GM19193 (cell line): Measurements from ENCODE around the gene TNIP2.

Experiments used
- POLR2A ChIP-seq: IDR thresholded peaks from 4 replicates; pipeline ENCODE4 v1.6.1; 2011; ENCODE audit not compliant: insufficient read depth, insufficient read length; ENCODE audit errors: extremely low read depth

TNIP2 gene, protein sequence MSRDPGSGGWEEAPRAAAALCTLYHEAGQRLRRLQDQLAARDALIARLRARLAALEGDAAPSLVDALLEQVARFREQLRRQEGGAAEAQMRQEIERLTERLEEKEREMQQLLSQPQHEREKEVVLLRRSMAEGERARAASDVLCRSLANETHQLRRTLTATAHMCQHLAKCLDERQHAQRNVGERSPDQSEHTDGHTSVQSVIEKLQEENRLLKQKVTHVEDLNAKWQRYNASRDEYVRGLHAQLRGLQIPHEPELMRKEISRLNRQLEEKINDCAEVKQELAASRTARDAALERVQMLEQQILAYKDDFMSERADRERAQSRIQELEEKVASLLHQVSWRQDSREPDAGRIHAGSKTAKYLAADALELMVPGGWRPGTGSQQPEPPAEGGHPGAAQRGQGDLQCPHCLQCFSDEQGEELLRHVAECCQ

GRCh38 chr4:2755821-2756690, at the start of gene TNIP2:
TSS of gene TNIP2 (minus strand) at chr4:2756336. CDS start at chr4:2756289, 47 bp downstream.
- TF ChIP-seq POLR2A: peak; percentile 85

DNA sequence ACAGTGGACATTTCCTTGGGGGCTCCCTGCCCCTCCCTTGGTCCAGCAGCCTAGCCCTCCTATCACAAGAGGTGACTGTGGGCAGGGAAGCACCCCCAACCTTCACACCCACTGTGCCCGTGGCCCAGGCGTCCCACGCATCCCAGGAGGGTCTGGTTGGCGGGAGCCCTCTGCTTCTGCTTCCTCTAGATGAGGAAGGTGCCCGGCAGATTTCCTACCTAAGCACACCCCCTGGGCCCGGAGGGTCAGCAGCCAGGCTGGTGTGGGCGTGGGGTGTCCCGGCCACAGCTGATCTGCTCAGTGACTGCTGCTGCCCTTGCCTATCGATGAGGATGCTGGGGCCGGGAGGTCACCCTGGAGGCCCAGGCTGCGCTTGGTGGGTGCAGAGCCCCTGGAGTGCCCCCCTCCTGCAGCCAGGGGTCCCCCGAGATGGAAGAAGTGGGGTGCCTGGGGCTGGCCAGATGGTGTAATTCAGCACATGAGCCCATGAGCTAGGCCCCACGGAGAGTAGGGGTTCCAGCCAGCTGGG, 48.9 kb upstream of the TNIP2 start:
- TF ChIP-seq POLR2A: no peak

DNA sequence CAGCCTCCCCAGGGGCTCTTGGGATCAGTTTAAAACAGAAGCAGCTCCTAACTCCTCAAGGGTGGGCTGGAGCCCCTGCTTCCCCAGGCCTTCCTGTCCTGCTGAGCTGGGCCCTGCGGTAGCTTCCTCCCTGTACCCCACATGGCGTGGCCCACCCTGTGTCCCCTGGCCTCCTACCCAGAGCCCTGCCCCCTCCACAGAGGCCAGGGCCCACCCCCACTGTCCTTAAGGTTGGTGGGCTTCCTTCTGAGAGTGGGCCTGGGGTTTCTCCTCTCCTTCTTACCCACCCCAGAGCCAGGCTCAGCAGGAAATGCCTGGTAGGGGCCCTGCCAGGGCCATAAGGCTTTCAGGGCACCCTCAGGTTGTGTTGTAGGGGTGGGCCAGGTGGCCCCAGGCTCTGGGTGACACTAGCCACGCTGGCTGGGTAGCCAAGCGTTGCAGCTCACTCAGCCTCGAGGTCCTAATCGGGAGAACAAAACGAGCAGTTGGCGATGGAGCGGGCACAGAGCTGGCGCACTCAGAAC, 48.4 kb upstream of the TNIP2 start:
- no peak for TF ChIP-seq POLR2A

DNA sequence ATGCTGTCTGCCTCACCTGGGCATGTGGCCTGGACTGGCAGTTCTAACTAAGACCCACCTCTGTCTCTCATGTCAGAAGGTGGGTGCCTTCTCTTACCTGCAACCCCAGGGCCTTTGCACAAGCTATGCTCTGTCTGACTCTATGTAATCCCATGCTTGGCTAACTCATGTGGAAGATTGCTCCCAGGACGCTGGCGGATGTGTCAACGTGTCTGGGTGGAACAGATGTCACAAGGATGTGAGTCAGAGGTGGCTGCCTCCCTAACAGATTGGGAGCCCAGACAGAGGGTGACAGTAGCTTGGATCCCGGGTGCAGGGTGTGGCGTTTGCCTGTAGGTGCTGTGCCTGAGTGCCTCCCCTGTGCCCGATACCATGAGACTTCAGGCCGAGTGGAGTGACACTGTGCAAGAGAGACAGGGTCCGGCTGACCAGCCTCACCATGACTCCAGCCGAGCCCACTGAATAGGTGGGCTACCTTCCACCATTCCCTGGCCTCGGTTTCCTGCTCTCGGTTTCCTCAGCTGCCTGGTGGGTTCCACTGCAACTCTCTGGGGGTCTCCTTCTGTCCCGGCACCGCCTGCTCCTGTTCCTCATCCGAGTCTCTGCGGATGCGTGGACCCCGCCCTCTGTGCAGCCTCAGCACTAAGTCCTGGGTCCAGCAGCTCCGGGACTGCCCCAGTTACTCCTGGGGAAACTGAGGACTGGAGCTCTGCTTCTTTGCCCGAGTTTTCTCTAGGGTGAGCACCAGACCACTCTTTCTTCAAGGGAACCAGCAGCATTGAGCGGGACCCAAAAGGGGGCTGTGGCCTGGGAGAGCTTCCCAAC, 47.7 kb upstream of the TNIP2 start:
- no peak for TF ChIP-seq POLR2A

DNA sequence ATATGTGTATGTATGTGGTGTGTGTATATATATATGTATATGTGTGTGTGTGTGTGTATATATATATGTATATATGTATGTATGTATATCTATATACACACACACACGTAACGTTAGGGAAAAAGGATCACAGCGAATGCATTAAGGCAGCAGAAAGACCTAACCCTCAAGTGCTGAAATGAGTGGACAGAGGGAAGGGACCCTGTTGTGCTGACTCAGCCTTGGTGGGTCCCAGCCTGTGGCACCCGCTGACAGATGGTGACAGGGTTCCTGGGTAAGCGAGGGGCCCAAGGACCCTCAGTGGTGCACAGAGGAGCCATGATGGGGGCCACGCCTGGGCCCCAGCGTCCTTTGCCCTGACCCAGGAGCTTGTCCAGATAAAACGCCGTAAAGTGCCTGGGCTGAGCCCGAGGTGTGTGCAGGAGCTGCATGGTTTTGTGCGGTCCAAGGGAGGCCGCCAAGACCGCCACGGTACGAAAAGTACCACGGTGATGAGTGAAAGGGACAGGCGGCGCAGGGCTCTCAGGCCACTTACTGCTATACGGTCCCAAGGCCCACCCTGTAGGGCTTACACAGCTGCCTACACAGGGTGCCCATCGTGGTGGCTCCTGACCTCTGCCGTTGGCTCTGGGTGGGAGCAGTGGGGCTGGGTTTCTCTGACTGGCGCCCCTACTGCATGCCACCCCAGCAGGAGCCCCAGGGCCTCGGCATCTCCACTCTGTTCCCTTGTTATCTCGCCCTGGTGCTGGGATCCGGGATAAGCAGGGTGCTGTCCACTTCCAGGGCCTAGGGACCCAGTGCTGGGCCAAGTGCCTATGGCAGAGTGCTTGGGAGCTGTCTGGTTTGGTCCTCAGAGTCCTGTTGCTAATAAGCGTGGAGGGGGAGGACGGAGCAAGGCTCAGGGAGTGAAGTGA, 46.7 kb upstream of the TNIP2 start:
- TF ChIP-seq POLR2A: no peak

DNA sequence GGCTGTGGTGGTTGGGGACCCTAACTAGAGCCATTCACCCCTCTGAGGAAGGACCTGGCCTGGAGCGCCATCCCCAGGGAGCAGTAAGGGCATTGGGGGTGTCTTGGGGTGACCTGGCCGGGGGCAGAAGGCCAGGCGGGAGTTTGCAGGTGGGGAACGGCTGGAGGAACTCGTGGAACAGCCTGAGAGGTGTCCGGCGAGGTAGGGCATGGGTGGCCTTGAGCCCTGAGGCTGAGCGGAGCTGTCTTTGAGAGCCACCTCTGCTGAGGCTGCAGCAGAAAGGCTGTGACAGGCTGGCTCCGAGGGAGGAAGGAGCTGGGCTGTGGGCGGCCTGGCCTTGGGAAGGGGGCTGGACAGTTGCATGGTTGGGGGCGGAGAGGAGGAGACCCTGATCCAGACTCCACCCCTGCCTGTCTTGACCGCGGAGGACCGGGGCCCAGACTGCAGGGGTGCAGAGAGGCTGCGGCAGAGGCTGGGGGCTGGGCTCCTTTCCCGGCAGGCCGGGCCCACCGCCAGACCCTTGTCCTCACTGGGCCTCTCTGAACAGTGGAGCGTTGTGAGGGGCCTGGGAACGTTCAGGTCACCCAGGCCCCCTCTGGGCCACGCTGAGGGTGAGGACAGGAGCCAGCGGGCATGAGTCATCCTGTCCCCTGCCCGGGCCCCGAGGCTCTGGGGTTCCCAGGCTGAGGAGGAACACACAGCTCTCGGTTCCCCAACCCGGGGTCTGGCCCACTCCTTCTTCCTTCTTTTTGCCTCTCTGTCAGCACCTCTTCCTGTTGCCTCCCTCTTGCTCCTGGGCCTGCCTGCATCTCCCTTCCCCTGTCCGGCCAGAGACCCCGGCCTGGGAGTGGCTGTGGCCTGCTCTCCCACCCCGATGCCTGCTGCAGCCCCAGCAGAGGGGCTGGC, 44.8 kb upstream of the TNIP2 start:
- TF ChIP-seq POLR2A: no peak

GRCh38 chr4:2799971-2800690, 44.0 kb upstream of the TNIP2 start:
- TF ChIP-seq POLR2A: no peak

DNA sequence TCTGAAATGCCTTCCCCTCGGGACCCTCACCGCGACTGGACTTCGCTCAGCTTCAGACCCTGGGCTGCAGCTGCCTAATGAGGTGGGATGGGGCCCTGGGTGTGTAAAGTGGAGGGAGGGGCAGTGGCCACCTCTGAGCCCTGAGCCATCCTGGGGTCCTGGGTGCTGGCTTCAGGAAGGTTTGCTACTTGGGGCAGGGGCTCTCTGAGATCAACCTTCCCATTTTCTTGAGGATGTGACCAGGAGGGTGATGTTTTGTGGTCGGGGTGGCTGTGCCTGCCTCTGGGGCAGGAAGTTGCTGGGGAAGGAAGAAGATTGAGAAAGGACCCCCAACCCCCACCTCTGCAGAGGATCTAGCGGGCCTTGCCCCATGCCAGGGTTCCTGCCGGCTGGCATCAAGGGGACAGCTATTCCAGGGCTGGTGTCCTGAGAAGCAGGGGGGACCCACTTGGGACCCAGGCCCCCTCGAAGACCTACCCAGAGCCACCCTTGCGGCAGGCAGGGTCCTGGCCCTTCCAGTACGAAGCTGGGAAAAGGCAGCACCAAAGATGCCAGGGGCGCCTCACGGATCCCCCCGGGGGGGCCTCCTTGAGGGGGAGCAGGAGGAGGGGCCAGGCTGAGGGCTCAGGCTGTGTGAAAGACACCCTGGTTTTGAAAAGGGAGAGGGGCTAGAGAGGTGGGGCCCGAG, 43.2 kb upstream of the TNIP2 start:
- TF ChIP-seq POLR2A: no peak

DNA sequence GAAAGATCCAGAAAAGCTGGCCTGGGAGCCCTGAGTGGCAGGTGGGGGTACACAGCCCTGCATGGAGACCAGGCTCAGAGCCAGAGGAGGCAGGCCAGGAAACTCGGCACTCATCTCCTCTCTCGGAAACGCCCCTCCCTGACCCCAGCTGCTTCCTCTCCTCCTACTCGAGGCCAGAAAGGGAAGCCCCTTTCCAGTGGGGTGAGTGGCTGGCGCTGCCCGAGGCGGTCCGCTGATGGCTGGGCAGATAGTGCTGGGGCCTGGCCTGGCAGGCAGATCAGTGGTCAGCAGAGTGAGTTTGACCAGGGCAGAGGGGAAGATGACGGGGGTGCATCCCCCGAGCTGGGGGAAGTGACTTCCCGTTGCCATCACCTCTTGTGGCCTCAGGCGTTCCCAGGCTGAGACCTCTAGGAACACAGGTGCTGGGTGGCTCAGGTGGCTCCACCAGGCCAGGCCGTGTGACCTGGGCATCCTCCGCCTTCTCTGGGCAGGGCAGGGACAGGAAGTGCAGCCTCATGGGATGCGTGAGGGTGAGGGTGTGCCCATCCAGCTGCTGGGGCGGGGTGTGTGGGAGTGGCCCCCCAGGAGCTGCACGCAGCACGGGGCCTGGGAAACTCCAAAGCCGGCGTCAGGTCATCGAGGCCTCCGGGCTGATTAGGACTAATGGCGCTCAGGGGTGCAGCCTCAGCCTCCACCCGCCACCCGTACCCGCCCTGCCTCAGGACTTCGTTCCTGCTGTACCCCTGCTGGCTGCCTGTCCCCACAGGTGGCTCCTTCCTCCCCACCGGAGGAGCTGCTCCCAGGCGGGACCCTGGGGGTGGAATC, 42.5 kb upstream of the TNIP2 start:
- TF ChIP-seq POLR2A: peak; percentile 42

GRCh38 chr4:2797545-2798305, 41.6 kb upstream of the TNIP2 start:
- TF ChIP-seq POLR2A: no peak
